Activated T-helper 9 cell treated with anti-CD3 and anti-CD28 coated beads, Interleukin-2, amount 50 U/mL, for 16 hours (primary cell): ENCODE results near the gene STKLD1.
"Not testable (repeated sequence)": the region's sequence is repeated elsewhere in the genome, so short reads cannot be mapped to it uniquely, and the experiment has no call there.

Experiments used
- DNase-seq: peaks from one replicate; pipeline ENCODE4 v3.0.0-alpha.2; 2020; ENCODE audit warnings: low read depth

Gene STKLD1

GRCh38 chr9:133443982-133444381 lies 67.8 kb downstream of the STKLD1 start:
- DNase-seq = no peak

GRCh38 chr9:133445293-133445969 lies 69.3 kb downstream of the STKLD1 start:
- DNase-seq = no peak

GRCh38 chr9:133448487-133448972 lies 72.4 kb downstream of the STKLD1 start:
- DNase-seq = no peak

- no peak for DNase-seq
Observed at GRCh38 chr9:133449760-133450159, 73.6 kb downstream of the STKLD1 start.

GRCh38 chr9:133451865-133452264 lies 75.7 kb downstream of the STKLD1 start:
- DNase-seq = not testable (repeated sequence)

- DNase-seq = no peak
Observed at GRCh38 chr9:133452562-133452961, 76.4 kb downstream of the STKLD1 start.

- DNase-seq = no peak
Observed at GRCh38 chr9:133453651-133454050, 77.5 kb downstream of the STKLD1 start.

- DNase-seq = no peak
Observed at GRCh38 chr9:133454325-133454724, 78.2 kb downstream of the STKLD1 start.

- no peak for DNase-seq
Observed at GRCh38 chr9:133454943-133455673, 78.9 kb downstream of the STKLD1 start.
